ENCODE results near the gene FARS2.

Gene FARS2

DNA sequence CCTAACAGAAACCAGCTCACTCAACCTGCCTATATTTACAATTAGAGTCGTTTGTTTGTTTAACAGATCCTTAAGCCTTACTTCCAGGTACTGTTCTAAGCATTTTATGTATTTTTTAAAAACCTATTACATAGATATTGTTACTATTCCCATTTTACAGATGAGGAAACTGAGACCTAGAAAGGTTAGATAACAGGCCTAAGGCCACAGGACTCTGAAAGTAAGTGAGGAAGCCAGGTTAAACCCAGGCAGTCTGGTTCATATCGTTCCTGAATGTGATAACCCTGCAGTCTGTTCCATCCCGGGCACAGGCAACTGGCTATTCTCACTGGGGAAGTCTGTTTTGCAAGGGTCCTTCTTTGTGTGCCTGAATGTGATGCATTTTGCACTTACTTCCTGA lies 322.2 kb downstream of the FARS2 start:
- no peak for DNase-seq (ENCODE audit: low spot score)

DNA sequence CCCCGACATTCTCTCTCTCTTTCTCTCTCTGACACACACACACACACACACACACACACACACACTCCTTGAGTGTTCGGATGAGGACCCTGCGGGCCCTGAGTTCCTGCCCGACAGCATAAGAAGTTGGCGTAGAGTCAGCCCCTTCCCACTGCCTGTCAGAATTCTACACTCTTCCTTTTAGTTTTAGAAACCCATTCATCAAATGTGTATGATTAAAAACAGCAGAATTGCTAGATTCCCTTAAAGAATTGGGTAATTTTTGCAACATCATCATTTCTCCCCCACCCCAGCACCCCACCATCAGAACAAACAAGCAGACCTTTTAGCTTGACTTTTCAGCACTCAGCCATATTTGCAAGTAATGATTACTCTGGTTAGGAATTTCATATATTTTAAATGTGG lies 322.8 kb downstream of the FARS2 start:
- no peak for DNase-seq (ENCODE audit: low spot score)

DNA sequence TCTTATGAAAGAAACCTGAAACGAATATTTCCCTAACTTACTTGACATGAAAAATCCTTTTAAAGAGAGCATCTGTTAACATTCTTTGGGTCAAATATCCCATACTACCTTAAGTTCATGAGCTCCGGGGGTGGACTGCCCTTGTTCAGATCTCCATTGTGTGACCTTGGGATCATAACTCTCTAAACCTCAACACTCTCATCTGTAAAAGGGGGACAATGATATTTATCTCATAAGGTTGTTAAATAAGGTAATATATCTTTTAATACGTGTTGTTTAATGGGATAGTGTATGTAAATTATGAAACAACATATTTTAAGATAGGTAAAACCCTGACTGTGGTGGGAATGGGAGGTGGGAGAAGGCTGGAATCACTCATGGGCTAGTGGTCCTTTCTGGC lies 326.3 kb downstream of the FARS2 start:
- DNase-seq (ENCODE audit: low spot score): no peak

DNA sequence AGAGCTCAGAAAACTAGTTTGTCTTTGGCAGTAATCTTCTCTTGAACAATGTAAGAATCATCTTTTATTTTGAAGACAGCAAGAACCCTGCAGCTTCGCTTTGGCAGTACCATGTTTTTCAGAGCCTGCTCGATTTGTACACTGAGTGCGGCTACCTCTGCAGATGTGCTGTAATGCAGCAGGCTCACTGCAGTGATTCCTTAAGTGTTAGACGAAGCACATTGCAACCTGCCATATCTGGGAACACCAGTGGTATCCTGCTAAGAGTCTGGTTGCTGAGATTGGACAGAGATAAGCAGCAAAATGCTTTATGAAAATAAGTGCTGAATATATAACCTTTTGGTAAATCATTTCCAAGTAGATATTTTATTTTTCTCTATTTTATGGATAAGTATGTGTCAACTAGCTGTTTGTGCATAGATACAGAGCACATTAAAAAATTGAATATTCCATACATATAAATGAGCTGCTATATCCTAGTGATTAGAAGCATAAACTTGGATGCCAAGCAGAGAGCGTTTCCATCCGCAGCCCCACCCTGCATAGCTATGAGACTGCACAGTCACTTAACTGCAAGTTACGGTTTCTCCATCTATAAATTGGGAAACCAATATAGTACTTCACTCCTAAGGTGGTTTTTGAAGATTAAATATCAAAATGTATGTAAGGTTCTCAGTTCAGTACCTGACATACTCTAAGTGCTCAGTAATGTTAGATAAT lies 328.3 kb downstream of the FARS2 start:
- no peak for DNase-seq (ENCODE audit: low spot score)

DNA sequence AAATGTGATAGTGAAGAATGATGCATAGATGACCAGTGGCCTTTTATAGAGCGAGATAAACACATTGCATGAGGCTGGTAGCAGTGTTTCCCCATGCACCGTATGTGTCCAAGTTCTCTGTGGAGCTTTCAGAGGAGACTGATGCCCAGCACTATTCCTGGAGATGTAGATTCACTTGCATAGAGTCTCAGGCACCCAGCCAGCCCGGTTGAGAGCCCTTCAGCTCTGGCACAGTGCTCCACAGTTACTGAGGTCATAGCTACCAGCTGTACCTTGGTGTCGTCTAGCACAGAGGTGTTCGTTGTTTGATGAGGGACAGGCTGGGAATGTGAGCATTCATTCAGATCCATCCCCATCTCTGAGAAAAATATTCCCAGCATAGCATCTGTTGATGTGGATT lies 328.9 kb downstream of the FARS2 start:
- no peak for DNase-seq (ENCODE audit: low spot score)

DNA sequence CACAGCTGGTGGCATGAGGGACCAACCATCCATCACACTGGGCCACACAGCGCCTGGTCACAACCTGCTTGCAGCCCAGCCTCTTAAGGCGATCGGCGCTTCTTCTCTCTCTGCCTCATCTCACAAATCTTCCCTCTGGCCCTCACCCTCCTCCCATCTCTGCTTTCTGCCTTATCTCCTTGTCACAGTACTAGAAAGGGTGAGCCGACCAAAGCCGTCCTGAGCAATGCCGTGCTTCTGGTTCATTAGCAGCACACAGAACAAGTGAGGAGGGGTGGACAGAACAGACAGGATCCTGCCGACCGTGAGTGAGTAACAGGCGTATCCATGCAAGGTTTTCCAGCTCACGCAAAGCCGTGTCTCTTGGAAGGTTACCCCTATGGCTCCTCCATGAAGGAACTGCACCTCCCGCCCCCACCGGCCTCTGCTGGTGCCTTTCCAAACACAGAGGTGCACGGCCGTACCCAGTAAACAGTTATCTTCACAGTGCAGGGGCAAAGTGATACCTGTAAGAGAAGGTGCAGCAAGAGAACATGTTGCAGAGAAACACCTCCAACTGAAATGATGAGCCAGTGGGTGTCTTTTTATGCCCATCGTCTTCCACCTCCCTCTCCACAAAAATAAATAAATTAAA lies 331.7 kb downstream of the FARS2 start:
- DNase-seq (ENCODE audit: low spot score): no peak

DNA sequence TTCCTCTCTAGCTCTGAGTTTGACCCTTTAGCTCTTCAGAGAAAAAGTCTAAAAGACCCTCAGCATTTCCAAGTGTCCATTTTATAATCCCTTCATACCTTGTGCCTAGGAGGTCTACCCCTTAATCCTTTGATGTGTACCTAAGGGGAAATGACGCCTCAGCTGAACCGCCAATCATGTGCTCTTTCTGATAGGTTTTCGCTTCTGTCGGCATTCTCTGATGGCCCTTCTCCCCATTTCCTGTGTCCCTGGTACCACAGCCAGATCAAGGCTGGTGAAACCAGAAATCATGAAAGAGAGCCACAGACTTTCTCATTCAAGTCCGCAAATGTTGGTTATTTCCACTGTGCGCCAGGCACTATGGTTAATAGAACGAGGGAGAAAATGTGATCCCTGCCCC lies 333.9 kb downstream of the FARS2 start:
- DNase-seq (ENCODE audit: low spot score): no peak

DNA sequence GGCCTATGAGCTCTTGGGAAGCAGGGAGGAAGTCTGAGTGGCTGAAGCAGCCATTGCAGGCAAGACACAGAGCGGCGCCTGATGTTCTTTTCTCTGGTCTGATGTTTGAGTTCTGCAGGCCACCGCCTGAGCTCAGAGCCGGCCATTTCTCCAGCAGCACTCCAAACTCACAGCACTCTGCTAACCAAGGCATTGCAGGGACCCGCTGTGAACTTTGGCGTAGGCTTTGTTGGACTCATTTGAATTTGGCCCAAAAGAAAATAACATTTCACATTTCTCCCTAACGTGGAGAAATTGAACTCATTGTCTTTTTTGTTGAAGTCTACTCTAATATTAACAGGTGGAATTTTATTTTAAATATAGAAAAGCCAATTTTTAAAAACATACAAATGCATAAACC lies 336.1 kb downstream of the FARS2 start:
- no peak for DNase-seq (ENCODE audit: low spot score)

DNA sequence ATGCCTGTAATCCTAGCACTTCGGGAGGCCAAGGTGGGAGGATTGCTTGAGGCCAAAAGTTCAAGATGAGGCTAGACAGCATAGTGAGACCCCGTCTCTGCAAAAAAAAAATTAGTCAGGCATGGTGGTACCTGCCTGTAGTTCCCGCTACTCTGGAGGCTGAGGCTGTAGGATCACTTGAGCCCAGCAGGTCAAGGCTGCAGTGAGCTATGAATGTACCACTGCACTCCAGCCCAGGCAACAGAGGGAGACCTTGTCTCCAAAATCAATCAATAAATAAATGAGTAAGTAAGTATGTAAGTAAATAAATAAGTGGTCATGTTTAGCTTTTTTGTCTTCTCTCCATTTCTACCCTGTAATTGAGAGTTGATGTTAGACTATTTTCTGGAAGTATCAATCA lies 336.8 kb downstream of the FARS2 start:
- DNase-seq (ENCODE audit: low spot score): no peak

DNA sequence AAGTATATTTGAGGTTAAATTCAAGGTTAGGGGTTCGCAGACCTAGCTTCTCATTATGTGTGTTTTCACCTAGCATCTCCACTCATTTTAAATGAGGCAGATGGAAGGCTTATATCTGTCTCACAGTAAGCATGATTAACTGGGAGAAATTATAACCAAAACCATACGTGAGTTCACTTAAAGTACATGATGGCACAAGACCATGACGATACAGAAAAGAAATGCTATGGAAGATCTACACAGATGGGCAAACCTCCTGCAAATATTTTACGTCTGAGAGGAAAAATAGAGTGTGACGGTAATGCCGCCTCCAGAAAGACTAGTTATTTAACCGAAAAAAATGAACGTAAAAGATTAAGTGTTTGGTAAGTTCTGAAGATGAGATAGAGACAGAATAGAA lies 337.8 kb downstream of the FARS2 start:
- DNase-seq (ENCODE audit: low spot score): no peak

DNA sequence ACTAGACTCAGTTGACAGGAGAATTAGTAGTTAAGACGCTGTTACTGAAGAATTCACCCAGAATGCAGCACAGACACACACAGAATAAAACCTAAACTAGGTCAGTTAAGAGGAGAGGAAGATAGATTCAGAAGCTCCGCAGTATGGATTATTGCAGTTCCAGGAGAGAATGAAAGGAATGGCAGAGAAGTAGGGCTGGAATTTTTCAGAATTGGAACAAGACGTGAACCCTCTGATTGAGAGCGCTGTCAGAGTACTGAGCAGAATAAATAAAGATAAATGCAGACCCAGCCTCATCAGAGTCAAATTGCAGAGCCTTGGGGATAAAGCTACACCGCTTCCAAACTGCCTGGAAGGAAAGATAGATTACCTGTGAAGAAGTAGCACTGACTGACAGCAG lies 344.6 kb downstream of the FARS2 start:
- DNase-seq (ENCODE audit: low spot score): no peak

DNA sequence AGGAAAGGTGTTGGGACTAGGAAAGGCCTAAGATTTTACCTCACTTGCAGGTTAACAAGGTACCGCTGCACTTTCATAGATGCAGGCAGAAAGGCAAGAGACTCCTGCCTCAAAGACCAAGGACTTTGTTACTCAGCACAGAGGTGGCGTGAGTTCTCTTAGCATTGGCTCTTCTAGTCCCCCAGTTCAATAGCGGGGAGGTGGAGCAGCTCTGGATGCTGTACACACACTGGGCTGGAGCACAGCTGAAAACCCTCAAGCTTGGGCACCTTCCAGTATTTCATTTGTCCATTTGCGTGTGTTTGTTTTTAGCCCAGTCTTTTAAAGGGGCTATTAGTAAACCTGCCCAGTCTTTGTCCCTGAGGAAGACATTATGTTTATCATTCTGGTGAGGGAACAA lies 345.2 kb downstream of the FARS2 start:
- no peak for DNase-seq (ENCODE audit: low spot score)

DNA sequence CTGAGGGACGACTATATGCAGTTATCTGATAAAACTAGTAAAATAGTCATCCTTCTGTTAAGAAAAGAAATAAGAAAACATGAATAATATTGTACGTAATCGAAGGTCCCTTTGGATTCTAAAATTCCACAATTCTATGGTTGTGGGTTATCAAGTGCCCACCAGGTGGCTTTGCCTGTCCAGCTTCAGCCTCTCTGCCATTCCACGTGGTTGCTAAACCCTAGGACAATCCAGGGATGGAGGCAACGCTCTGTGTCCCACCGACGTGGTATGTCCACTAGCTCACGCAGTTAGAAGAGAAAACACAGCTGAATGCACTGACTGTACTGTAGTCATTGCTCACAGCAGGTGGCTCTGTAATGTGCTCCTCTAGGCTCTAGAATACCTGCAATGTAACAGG lies 349.3 kb downstream of the FARS2 start:
- DNase-seq (ENCODE audit: low spot score): no peak

DNA sequence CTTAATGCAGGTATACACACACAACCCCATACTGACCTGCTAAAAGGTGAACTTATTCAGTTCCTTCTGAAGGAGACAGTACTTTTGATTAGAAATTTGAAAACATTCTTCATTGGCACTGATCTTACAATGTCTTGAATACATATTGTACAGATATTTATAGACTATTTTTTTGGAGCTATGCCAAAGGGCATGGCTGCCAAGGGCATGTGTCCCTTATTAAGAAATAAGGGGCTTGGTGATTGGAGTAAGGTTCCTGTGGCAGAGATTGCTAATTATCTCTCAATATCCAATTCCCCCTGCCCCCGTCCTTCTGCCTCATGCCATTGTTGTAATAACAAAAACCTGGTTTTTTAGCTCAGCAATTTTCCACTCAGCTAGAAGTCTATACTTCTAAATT lies 355.9 kb downstream of the FARS2 start:
- DNase-seq (ENCODE audit: low spot score): no peak

DNA sequence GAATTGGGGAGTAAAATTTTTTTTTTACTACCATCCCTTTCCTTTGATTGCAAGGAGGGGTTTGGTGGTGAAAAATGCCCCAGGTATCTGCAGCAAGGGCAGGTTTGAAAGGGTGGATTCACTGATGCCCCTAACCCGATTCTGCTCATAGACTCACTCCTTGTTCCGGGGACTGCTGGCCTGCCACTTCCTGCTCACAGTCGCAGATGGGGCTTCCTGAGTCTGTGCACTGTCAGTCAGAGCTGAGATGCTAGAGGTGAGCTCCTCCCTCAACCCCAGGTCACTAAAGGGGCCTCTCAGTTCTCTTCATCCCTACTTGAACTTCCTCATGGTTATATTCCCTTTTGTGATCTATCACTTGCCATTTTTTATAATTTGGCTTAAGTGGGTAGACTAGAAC lies 357.9 kb downstream of the FARS2 start:
- no peak for DNase-seq (ENCODE audit: low spot score)

DNA sequence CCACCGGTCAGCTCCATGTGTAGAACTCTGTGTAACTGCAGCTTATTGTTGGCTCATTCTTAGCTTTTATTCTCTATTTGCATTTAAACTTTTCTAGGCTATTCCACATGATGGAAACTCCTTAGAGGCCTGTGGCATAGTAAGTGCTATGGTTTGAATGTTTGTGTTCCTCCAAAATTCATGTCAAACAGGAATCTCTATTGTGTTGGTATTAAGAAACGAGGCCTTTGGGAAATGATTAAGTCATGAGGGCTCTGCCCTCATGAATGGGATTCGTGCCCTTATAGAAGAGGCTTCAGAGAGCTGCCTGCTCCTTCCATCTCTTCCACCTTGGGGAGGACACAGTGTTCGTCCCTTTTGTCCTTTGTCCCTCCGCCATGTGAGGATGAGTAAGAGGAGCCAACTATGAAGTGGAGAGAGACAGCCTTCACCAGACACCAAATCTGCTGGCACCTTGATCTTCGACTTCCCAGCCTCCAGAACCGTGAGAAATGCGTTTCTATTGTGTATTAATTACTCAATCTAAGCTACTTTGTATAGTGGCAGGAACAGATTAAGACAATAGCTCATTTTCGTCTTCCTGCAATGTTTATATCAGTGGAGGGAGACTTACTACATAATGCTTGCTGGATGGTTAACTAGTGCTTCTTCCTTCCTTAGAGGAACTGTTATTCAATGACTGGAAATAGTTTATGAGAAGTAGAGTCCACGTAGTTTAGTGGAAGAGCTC lies 361.1 kb downstream of the FARS2 start:
- no peak for DNase-seq (ENCODE audit: low spot score)

DNA sequence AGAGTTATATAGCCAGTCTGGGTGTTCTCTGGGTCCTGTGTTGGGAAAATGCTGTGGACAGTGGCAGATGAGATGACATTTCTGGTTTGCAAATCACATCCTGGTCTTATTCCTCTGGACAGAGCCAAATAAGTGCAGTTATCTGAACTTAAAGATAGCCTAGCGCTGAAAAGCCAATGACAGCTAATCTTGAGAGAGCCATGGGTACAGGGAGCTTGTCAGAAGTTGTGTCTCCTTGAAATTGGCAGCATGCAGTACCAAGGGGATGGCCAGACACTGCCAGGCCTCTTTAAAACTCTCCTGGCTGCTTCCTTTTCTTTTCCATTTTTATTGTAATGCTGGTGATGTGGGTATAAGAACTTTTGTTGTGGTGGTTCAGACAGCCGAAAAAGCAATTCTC lies 362.5 kb downstream of the FARS2 start:
- no peak for DNase-seq (ENCODE audit: low spot score)

DNA sequence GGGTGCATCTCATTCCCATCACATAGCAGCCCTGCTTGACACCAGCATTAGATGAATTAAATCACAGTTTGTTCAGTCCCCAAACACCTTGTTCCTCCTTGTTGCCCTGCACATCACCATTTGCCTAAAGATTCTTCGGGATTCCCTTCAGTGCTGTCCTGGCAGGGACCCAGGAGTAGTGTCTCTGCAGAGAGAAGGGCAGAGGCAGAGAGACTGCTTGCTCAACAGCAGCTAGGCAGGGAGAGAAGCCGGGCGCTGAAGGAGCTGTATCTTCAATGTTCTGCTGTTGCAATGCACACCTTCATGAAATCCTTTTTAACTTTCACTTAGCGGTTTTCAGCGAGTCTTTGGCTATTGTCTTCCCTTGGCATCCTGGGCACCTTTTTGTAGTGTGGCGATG lies 362.9 kb downstream of the FARS2 start:
- no peak for DNase-seq (ENCODE audit: low spot score)

DNA sequence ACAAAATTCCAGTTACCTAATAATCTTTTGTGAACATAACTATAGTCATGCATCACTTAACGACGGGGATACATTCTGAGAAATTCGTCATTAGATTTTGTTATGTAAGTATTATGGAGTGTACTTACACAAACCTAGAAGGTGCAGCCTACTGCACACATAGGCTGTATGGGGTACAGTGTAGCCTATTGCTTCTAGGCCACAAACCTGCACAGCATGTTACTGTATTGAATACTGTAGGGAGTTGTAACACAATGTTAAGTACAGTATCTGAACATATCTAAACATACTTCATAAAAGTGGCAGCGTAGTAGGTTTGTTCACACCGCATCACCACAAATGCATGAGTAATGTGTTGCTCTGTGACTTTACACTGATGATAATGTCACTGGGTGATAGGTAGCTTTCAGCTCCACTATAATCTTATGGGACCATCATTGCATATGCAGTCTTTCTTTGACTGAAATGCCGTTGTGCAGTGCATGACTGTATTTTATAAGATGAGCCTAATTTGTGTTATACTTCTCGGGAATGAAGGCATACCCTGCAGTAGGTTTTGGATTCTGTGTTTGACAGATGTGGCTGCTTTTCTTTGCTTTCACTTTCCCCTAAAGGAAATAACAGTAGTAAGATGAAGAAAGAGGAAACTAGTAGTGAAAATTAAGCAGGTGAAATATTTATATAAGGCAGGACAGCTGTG lies 365.6 kb downstream of the FARS2 start:
- no peak for DNase-seq (ENCODE audit: low spot score)

DNA sequence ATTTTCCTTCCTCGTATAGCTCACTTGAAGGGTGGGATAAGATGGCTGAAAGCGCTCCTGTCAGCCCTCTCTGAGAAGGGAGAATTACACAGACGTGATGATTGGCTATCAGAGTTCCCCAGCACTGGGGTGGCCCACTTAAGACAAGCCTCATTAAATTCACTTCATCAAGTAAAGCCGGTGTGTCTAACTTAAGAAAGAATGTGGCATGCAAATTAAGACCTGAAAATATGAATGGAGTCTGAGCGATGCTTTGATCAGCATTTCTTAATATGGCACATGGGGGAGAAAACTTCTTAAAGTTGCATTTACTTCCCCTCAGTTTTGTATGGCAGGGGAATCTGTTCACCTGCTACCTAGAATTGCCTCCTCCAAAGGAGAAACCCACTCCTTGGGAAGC lies 369.3 kb downstream of the FARS2 start:
- DNase-seq (ENCODE audit: low spot score): no peak

DNA sequence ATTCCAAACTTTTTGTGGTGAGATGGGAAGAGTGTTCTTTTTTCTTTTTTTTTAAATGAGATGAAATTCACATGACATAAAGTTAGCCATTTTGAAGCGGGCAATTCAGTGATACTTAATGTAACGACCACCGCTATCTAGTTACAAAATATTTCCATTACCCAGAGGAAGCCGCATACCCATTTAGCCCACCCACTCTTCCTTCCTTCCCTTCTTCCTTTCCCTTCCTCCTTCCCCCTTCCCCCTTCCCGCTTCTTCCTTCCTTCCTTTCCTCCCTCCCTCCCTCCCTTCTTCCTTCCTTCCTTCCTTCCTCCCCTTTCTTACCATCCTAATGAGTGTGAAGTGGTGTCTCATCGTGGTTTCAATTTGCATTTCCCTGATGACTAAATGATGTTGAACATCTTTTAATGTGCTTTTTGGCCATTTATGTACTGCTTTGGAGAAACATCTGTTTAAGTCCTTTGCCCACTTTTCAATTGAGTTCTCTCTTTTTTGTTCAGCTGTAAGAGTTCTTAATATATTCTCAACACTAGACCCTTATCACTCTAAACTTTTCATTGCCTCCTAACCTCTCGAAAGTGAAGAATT lies 371.1 kb downstream of the FARS2 start:
- DNase-seq (ENCODE audit: low spot score): no peak

DNA sequence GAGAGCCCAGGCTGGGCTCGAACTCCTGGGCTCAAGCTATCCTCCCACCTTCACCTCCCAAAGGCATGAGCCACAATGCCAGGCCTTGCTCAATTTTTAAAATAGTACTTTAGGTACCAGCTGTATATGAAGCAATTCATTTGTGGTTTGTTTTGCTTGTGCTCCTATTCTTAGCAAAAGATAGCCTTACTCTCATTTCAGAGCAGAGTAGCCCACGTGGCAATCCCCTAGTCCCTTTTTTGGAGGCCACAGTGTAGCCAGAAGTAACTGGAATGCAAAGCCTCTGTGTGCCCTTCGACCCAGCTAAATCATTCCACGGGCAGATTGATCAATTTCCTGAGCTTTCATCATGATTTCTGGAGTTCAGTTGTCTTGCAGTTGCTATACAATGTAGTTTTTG lies 373.2 kb downstream of the FARS2 start:
- DNase-seq (ENCODE audit: low spot score): no peak
